Skeletal muscle satellite cell (primary cell): ENCODE results near the gene CLIP4.

Experiments
- H3K27me3 ChIP-seq: 2 replicates; pipeline ENCODE4 v1.7.0; 2013; ENCODE audit warnings: low read length; ENCODE audit not compliant: control insufficient read depth, insufficient read depth
- H3K36me3 ChIP-seq: 2 replicates; pipeline ENCODE4 v1.7.0; 2013; ENCODE audit warnings: mild to moderate bottlenecking, control low read depth, low read length; ENCODE audit not compliant: insufficient read depth
- H3K4me1 ChIP-seq: 2 replicates; pipeline ENCODE4 v1.7.0; 2013; ENCODE audit warnings: low read length; ENCODE audit not compliant: control insufficient read depth, insufficient read depth
- H3K4me2 ChIP-seq: 2 replicates; pipeline ENCODE4 v1.7.0; 2013; ENCODE audit warnings: mild to moderate bottlenecking, low read length
- H3K4me3 ChIP-seq: 2 replicates; pipeline ENCODE4 v1.7.0; 2013; ENCODE audit warnings: low read length
- H3K9ac ChIP-seq: 2 replicates; pipeline ENCODE4 v1.7.0; 2013; ENCODE audit warnings: mild to moderate bottlenecking, low read depth, low read length, moderate library complexity
- H3K9me3 ChIP-seq: replicated peaks from 2 replicates; pipeline ENCODE4 v1.7.0; 2013; ENCODE audit warnings: mild to moderate bottlenecking, control low read depth, low read length

Gene CLIP4

DNA sequence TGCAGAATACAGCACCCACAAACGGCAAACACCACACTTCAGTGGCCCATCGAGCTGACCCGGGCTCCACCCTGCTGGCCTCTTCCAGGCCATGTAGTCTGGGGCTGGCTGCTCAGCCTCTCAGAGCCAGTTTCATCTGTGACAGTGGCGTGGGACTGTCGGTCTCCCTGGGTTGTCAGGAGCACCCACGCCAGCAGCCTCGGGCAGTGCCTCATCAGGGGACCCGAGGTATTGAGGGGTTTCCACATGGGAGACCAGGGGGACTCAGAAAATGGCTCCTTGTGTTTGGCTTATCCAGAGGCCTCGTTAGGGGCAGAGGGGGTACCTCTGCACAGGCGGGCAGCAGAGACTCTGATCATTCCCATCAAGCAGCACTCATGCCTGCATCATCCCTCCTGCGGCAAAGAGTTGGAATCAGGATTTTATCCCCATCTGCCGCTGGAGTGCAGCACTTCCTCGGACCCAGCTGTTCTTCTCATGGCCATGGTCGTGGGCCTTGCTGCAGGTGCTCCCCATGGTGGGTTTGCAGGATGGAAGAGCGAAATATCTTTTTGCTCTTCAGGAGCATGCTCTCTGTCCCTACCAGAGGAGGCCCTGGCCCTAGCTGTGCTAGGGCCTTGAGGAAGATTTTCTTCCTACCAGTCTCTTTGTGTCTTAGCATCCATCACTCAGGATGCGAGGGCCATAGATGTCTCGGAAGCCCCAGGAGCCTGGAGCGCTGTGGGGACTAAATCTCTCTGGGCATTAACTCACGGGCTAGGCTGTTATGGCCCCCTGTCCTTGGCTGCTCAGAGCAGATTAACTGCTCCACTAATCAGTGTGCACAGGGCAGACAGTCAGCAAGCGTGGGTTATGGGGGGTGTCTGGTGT lies 100.8 kb downstream of the CLIP4 start:
- Histone ChIP-seq H3K36me3 (no peaks in the 10 kb centered on the region), H3K27me3 (no peaks in the 10 kb centered on the region)

GRCh38 chr2:29216609-29216909 lies 101.3 kb downstream of the CLIP4 start:
- no peak overlapping the region for H3K9ac ChIP-seq
- H3K4me1 ChIP-seq: peaks cover 6% of the 10 kb centered on the region
- H3K36me3 ChIP-seq: no peaks in the 10 kb centered on the region
- no peaks in the 10 kb centered on the region for H3K9me3 ChIP-seq
- H3K4me3 ChIP-seq: no peak overlapping the region
- H3K4me2 ChIP-seq: no peak overlapping the region
- H3K27me3 ChIP-seq: no peaks in the 10 kb centered on the region

More for the DNA sequence above, 100.8 kb downstream of the CLIP4 start:
- H3K9ac ChIP-seq: no peak overlapping the region
- H3K4me3 ChIP-seq: no peak overlapping the region
- no peaks in the 10 kb centered on the region for H3K9me3 ChIP-seq
- H3K4me2 ChIP-seq: no peak overlapping the region
- peaks cover 6% of the 10 kb centered on the region for H3K4me1 ChIP-seq

DNA sequence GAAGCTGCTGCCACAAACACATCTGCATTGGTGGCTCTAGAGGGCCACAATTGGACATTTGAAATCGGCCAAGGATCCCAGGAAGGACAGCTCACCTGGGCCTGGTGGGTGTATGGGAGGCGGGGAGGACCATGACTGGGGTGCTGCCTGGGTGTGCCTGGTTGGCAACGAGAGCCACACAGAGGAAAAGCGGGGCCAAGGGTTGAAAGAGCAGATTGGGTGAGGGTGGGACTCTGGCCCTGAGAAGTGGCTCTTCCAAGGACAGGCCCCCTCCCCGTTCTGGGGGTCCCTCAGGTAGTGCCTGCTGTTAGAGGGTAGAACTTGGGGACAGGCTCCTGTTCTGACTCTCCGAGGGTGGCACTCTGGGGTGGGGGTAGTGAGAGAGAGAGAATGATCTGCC lies 102.9 kb downstream of the CLIP4 start:
- Histone ChIP-seq H3K4me1 (peaks cover 6% of the 10 kb centered on the region), H3K4me2 (no peak overlapping the region), H3K27me3 (peaks cover 3% of the 10 kb centered on the region), H3K4me3 (no peak overlapping the region), H3K36me3 (no peaks in the 10 kb centered on the region), H3K9me3 (no peaks in the 10 kb centered on the region), H3K9ac (no peak overlapping the region)

- Histone ChIP-seq H3K4me3 (no peak overlapping the region), H3K27me3 (peaks cover 3% of the 10 kb centered on the region), H3K4me1 (peaks cover 8% of the 10 kb centered on the region), H3K9ac (no peak overlapping the region), H3K9me3 (no peaks in the 10 kb centered on the region), H3K36me3 (no peaks in the 10 kb centered on the region), H3K4me2 (no peak overlapping the region)
Measured at GRCh38 chr2:29218550-29219125, 103.4 kb downstream of the CLIP4 start.

- H3K9ac ChIP-seq: no peak overlapping the region
- H3K4me1 ChIP-seq: peaks cover 10% of the 10 kb centered on the region
- peaks cover 3% of the 10 kb centered on the region for H3K27me3 ChIP-seq
- H3K36me3 ChIP-seq: no peaks in the 10 kb centered on the region
- H3K4me3 ChIP-seq: no peak overlapping the region
- no peak overlapping the region for H3K4me2 ChIP-seq
- no peaks in the 10 kb centered on the region for H3K9me3 ChIP-seq
Measured at GRCh38 chr2:29219374-29219773, 104.2 kb downstream of the CLIP4 start.

- Histone ChIP-seq H3K36me3 (no peaks in the 10 kb centered on the region), H3K4me2 (no peak overlapping the region), H3K4me1 (peaks cover 12% of the 10 kb centered on the region), H3K9me3 (no peaks in the 10 kb centered on the region), H3K4me3 (no peak overlapping the region), H3K27me3 (peaks cover 14% of the 10 kb centered on the region), H3K9ac (no peak overlapping the region)
Measured at GRCh38 chr2:29220506-29221270, 105.5 kb downstream of the CLIP4 start.

DNA sequence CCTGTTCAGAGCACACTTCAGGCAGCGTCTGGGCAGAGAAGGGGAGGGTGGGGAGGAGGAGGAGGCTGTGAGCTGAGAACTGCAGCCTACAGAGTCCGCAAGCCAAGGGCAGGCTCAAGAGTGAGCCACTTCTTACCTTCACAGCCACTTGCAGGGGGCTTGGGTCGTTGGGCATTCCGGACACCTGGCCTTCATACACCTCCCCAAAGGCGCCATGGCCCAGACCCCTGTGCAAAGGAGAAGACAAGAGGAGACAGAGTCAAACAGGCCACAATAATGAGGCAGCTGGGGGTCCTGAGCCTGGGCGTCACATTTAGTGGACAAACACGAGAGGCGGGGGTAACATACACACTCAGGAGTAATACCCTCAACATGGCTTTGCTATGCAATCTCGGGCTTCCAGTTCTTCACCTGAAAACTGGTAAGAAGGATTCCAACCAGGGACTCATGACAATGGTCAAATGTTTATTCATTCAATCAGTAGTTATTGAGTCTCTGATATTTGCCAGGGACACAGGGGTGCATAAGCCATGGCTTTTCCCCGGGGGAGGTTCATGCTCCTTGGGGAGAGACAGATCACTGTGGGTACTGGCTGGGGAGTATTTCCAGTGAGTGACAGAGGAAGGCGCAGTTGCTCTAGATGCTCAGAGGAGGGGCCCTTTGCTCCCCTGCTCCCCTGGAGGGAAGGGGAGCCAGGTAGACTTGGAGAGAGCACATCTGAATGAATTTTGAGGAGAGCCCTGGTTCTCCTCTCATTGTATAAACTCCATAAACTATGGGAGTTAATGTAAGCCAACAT lies 107.4 kb downstream of the CLIP4 start:
- no peaks in the 10 kb centered on the region for H3K36me3 ChIP-seq
- peaks cover 29% of the 10 kb centered on the region for H3K27me3 ChIP-seq
- no peak overlapping the region for H3K4me3 ChIP-seq

DNA sequence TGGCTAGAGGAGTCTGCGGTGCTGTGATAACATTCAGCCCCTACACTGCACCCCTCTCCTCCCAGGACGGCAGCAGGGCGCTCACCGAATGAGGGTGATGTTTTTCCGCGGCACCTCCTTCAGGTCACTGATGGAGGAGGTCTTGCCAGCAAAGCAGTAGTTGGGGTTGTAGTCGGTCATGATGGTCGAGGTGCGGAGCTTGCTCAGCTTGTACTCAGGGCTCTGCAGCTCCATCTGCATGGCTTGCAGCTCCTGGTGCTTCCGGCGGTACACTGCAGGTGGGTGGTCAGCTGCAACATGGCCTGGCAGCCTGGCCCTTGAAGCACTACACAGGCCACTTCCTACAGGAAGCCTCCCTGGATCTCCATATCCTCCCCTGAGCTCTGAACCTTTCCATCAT lies 108.0 kb downstream of the CLIP4 start:
- no peak overlapping the region for H3K9ac ChIP-seq
- no peak overlapping the region for H3K4me2 ChIP-seq
- peaks cover 36% of the 10 kb centered on the region for H3K27me3 ChIP-seq
- peaks cover 18% of the 10 kb centered on the region for H3K4me1 ChIP-seq
- no peaks in the 10 kb centered on the region for H3K9me3 ChIP-seq
- no peaks in the 10 kb centered on the region for H3K36me3 ChIP-seq
- H3K4me3 ChIP-seq: no peak overlapping the region

More for the DNA sequence above, 107.4 kb downstream of the CLIP4 start:
- H3K4me1 ChIP-seq: peaks cover 12% of the 10 kb centered on the region
- H3K4me2 ChIP-seq: no peak overlapping the region
- no peak overlapping the region for H3K9ac ChIP-seq
- no peaks in the 10 kb centered on the region for H3K9me3 ChIP-seq

GRCh38 chr2:29223851-29224692 lies 108.9 kb downstream of the CLIP4 start:
- Histone ChIP-seq H3K9me3 (no peaks in the 10 kb centered on the region), H3K4me2 (no peak overlapping the region), H3K36me3 (no peaks in the 10 kb centered on the region), H3K4me3 (no peak overlapping the region), H3K9ac (no peak overlapping the region), H3K27me3 (peaks cover 38% of the 10 kb centered on the region), H3K4me1 (peaks cover 20% of the 10 kb centered on the region)

DNA sequence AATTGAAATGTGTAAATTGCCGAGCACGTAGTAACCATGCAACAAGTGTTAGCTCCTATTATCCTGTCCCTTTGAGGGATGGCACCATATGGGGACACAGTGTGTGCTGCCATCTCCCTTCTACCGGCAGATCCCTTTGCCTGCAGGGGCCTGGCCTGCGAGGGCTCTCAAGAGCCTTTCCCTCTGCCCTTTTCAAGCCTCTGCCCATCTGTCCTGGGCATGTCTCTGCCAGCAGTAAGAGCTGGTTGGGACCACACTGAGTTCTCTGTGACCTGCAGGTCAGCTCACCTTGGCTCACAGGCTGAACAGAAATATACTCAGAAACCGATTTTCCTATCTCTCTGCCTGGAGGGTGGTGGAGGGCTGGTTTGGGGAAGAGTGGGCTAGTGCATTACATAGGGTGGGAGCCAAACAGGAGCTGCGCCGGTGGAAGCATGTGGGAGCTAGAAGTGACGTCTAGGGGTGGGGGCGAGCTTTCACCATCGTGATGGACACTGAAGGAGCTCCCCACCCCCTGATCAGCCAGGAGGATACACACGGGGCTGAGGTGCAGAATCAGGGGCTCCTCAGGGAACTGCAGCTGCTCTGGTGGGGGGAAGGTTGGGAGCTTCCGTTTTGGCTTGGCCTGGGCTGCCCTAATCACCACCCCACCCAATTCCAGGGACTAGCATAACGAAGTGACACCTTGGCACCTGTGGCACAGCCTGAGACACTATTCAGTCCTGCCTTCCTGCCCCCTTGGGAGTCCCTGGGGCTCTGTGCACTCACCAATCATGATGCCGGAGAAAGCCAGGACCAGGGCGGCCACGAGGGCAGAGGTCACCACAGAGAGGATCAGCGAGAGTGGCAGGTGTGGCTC lies 109.7 kb downstream of the CLIP4 start:
- Histone ChIP-seq H3K4me1 (peaks cover 20% of the 10 kb centered on the region), H3K4me2 (no peak overlapping the region), H3K27me3 (peaks cover 47% of the 10 kb centered on the region), H3K9me3 (no peaks in the 10 kb centered on the region), H3K4me3 (no peak overlapping the region), H3K9ac (no peak overlapping the region), H3K36me3 (no peaks in the 10 kb centered on the region)
